GM18867 (cell line): ENCODE data around the gene TOX2.
"Not testable (repeated sequence)": the region's sequence is repeated elsewhere in the genome, so short reads cannot be mapped to it uniquely, and the experiment has no call there.

Experiments used
- ATAC-seq: cut with Tn5 transposase; IDR thresholded peaks from one replicate; pipeline ENCODE4 v1.9.1; 2021; ENCODE audit warnings: mild to moderate bottlenecking, moderate library complexity; ENCODE audit not compliant: unreplicated experiment

The TOX2 gene

GRCh38 chr20:44029848-44030230 is 115.2 kb downstream of the TOX2 start:
- no peak for ATAC-seq

- no peak for ATAC-seq
Measured at GRCh38 chr20:44030394-44030793, 115.7 kb downstream of the TOX2 start.

- no peak for ATAC-seq
Measured at GRCh38 chr20:44031001-44031574, 116.4 kb downstream of the TOX2 start.

DNA sequence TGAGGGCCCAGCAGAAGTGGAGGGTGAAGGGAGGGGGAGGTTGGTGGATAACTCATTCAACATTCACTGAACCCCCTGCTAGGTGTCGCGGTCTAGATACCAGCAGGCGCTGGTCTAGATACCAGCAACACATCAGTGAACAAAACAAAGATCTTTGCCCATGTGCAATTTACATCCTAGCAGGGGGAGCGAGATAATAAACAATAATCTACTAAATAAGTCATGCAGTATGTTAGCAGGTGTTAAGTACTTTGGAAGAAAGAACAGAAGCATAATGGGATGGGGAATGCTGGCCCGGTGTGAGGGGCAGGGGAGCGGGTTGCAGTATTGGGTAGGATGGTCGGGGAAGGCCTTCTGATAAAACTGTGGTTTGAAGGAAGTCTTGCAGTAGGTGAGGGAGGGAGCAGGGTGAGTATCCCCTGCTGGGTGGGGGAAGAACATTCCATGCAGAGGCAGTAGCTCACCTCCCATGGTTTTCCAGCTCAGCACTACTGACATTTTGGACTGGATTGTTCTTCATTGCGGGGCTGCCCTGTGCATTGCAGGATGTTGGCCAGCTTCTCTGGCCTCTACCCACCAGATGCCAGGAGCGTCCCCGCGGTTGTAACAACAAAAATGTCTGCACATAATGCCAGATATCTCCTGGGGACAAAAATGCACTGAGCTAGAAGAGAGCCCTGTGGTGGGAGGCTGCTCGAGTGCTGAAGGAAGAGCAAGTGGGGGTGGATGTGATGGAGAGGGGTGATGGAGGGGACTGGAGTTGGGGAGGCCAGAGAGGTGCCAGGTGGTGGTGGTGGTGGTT is 117.3 kb downstream of the TOX2 start:
- no peak for ATAC-seq

- ATAC-seq: no peak
Measured at GRCh38 chr20:44032583-44033331, 118.1 kb downstream of the TOX2 start.

GRCh38 chr20:44033344-44033743 is 118.7 kb downstream of the TOX2 start:
- no peak for ATAC-seq

- no peak for ATAC-seq
Measured at GRCh38 chr20:44033873-44034272, 119.2 kb downstream of the TOX2 start.

DNA sequence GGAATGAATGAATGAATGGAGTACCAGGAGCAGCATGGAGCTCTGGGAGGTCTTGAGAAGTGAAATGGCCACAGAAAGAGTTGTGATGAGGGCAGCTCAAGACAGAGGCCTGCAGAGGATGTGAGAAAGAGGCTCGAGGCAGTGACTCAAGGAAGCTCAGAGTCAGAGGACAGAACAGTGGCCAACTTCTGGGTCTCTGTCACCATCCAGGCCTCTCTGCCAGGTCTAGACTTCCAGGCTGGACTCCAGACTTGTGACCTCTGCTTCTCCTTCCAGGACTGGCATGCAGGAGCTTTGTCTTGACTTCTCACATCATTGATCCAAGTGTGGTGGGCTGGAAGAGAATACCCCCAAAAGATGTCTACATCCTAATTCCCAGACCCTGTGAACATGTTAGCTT is 119.8 kb downstream of the TOX2 start:
- no peak for ATAC-seq

- no peak for ATAC-seq
Measured at GRCh38 chr20:44034965-44035635, 120.4 kb downstream of the TOX2 start.

- ATAC-seq: no peak
Measured at GRCh38 chr20:44035924-44036323, 121.3 kb downstream of the TOX2 start.

DNA sequence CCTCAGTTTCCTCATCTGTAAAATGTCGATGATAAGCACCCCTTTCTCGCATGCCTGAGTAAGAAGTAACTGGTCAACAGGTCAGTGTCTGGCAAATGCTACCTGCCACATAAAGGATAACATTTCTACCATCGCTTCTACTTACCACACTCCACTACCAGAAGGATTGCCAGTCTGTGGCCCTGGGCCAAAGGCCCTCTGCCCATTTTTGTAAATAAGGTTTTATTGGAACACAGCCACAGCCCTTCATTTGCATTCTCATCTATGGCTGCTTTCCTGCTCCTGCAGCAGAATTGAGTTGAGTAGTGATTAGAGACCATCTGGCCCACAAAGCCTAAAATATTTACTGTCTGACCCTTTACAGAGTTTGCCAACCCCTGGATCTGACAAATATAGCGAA is 121.8 kb downstream of the TOX2 start:
- no peak for ATAC-seq

DNA sequence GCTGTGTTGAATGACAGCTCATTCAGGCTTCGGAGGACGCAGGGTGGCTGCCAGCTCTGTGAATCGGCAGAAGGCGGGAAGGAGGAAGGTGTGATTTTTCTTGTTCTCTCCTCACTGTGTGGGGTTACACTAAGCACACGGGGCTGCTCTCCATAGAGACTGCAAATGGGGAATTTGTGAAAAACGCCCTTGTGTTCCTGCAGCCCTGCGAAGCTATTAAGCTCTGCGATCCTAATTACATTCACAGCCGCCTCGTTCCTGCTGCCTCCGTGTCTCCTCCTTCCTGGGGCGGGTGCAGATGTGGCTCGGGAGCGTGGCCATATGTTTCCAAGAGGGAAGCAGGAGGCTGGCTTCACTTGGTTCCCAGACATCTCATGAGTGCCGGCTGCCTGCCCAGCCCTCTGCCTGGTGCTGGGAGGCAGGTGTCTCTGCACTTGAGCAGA is 124.0 kb downstream of the TOX2 start:
- ATAC-seq: no peak

- ATAC-seq: no peak
Measured at GRCh38 chr20:44039147-44039546, 124.5 kb downstream of the TOX2 start.

DNA sequence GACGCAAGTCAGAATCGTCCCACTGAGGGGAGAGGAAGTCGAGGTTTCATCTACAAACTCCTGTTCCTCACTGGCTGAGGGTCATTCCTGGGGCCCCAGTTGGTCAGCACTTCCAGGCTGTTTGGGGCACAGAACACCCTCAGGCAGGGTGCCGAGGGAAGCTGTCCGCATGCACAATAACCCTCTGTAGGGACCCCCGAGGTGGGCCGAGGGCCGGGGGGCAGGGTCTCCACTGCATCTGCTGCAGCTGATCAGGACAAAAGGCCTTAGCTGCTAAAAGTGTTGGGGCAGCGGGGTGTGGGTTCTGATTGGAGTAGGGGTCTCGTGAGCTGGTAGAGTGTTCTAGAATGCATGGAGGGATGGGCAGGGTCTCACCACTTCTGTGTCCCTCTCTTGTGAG is 125.1 kb downstream of the TOX2 start:
- ATAC-seq: no peak

DNA sequence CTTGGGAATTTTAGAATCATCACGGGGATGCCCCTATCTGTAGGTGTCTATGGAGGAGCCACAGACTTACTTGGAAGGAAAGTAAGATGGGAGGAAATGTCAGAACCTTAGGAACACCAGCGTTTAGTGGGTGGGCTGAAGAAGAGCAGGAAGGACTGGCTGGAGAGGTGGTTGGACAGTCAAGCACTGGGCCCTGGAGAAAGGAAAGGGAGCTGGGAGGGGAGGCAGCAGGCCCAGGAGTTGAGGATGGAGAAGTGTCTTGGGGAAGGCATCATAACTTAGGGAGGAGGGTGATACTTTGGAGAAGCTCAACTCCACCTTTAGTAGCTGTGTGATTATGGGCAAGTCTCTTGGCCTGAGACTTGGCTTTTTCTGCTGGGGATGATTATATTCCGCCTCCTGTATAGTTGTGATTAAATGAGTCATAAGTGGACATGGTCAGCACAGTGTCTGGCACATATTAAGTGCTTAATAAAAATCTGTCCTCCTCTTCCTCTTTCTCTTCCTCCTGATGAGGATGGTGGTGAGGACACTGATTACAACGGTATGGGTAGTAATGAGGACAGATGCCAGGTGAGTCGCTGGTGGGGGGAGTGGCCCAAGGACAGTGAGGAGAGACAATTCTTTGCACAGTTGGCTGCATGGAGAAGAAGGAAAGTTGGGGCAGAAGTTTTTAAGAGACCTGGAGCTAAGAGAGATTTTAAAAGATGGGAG is 125.7 kb downstream of the TOX2 start:
- ATAC-seq: no peak

DNA sequence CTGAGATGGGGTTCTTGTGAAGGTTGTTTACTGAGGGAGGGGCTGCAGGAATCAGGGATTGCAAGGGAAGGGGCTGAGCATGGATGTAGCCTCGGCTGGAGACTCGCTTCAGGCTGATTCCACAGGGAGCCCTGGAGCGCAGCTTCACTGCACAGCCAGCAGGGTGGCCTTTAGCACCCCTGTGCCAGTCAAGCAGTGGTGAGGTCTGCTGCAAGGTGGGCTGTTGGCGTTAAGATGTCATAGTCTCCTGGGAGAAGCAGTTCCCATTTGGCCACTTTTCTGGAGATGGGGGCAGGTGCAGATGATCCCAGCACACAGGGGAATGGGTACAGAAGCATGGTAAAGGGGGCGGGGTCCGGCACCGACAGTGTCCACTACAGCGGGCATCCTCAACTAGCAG is 126.3 kb downstream of the TOX2 start:
- no peak for ATAC-seq

DNA sequence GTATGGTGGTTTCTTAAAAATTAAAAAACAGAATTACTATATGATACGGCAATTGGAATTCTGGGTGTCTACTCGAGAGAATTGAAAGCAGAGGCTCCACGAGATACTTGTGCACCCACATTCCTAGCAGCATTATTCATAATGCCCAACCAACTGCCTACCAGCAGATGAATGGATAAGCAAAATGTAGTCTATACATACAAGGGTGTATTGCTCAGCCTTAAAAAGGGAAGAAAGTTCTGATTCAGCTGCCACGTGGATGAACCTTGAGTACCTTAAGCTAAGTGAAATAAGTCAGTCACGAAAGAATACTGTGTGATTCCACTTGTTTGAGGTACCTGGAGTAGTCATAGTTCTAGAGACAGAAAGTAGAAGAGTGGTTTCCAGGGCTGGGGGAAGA is 130.1 kb downstream of the TOX2 start:
- not testable (repeated sequence) for ATAC-seq

DNA sequence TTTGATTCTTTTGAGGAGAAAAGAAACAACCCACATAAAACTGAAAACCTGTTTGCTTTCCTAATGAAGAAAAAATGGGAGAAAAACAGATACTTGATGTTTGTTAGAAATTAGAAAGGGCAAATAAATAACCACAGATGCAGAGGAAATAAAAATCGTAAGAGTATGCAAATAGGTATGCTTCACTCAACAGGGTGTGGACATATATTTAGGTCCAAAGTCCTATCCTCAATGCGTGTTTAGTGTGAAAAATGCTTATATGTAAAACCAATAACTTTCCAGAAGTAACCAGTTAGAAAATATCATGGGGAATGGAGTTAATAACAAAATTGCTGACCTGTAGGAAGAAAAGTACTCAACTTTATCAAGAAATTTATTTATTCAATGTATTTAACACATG is 135.7 kb downstream of the TOX2 start:
- no peak for ATAC-seq

DNA sequence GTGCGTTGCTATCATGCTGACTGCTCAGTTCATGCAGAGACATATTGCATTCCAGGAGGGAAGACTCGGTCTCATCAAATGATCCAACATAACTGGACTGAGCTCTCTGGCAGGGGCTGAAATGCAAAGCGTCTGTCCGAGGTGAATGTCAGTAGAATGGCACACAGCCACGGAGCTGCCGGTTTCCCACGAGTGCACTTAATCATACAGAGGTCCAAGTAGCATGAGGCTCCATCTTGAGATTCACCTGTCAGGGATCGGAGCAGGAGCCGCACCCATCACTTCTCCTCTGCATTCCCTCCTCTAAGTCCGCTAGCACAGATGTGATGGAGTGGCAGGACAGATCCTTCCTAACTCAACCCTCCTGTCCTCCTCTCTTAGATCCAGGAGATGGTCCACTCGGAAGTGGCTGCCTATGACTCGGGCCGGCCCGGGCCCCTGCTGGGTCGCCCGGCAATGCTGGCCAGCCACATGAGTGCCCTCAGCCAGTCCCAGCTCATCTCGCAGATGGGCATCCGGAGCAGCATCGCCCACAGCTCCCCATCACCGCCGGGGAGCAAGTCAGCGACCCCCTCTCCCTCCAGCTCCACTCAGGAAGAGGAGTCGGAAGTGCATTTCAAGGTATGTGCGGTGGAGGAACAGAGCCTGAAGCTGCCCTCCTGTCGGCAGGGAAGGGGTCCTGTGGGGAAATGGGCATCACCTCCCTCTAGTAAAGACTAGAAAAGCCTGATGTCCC is 136.4 kb downstream of the TOX2 start:
- ATAC-seq: no peak

DNA sequence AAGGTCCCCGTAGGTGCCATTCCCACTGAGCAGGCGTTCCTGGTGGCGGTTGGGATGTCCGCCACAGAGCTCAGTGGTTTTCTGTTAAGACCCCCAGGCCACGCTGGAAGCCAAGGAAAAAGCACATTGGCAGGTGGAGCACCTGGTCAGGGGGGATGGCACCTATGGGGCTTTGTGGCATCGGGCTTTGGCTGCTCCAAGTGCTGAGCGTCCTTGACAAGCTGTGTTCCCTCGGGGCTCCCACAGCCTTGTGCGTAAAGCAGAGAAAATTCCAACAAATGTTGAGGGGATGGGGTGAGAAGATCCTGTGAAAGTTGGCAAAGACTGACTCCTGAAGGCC is 137.0 kb downstream of the TOX2 start:
- no peak for ATAC-seq
